Stimulated activated CD8-positive, alpha-beta memory T cell treated with anti-CD3 and anti-CD28 coated beads, Interleukin-12 subunit alpha, Interleukin-12 subunit beta, amount 100 ng/mL, for 1 hour (primary cell): ENCODE measurements around the gene FAM135A.
"Not testable (repeated sequence)": the region's sequence is repeated elsewhere in the genome, so short reads cannot be mapped to it uniquely, and the experiment has no call there.

Experiments used
- DNase-seq: peaks from one replicate; pipeline ENCODE4 v3.0.0-alpha.2; 2020; ENCODE audit warnings: low read depth

The FAM135A gene

DNA sequence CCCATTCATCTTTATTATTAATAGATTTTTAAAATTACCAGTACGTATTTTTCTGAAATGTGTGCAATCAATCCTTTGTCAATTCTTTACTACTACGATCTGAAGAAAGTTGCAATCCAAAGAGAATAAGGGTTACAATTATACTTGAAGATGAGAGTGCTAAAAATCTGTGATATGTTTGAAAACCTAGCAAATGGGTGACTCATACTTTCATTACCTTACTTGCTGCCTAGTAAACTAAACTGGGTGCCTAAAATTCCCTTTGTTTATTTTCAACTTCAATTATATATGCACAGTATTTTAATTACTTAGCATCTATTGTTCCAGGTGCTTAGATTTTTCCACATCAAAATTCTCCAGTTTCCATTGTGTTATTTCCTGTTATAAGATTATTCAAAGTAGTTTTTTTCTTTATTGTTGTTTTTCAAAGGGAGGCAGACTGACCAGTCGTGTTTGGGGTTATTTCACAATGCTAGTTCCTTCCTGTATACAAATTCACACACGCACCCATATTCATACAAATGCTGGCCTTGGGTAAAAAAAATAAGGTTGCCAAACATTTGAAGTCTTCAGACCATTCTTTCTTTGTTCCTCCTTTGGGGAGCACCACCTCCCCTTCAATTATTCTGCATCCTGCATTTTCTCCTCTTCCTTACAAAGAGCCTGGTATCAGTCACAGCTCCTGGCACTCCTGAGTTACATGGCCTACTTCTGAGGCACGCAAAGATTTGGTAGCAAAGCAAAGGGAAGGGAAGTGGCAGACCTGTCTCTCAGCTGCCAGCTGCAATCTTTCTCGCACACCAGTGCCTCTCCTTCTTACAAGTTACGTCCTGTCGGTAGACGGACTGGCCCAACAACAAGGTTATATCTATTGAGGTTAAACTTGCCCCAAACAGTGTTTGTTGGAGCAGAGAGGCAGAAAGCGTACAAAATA, 16.2 kb upstream of the FAM135A start:
- no peak for DNase-seq

DNA sequence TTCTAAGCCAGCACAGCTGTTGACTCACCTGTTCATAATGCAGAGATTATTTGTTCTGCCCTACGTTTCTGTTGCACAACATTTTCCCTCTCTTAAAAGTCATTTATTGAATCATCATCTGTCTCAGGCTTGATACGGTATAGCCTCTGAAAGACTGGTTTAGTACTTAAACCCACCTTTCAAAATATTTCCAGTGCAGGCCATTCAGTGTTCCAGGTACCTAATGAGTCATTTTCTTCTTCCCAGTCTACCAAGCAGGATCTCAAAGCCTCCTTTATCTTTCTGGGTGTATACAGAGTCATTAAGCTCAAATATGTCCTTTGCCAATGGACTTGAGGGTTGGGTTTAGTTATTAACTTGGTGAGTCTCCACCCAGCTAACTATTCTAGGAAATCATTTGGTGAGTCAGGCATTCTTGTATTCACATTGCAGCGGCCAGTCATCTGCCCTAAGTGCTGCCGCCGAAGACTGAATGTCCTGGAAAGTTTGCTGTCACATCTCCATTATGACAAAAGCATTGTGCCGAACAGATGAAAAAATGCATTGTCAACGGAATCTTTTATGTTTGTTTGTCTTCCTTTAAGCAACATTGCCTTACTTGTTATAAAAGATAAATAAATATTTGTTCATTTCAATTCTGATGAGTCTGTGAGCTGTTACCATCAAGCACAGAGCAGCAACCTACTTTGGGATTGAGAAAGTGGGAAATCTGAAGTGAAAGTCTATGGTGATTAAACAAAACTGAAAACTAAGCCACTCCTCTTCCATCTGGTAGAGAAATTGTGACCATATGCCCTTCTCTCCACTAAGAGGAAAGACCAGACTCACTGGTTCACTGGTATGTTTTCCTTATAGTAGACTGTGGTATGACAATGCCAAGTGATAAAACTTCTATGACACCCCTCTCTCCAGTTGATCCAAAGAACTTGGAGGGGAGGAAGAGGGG, 14.3 kb upstream of the FAM135A start:
- DNase-seq: no peak

DNA sequence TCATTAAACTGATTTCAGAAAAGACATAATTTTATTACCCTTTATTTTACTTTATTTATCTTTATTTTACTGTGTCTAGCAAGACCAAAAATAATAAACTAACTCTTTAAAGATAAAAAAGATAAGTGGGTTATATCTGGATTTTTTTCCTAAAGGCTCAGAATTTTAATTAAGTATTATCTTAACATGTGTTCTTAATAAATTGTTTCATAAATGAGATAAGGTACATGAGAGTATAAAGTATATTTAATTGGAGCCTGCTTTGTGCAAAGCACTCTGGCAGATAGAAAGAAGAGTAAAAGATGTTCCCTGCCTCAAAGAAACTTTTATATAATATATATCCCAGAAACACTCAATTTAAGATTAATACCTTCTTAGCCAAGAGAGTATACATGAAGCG, 8.7 kb upstream of the FAM135A start:
- no peak for DNase-seq

DNA sequence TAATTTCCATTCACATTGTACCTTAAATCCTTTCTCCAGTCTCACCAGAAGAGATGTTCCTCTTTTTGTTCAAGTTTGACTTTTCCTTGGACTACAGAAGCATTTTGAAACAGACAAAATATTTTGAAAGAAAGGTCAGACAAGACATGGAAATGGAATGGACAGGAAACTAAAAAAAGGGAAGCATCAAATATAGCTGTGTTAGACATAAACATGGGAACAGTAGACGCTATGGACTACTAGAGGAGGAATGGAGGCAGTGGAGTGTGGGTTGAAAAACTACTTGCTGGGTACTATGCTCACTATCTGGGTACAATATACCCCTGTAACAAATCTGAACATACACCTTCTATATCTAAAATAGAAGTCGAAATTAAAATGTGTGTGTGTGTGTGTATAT, 4.1 kb upstream of the FAM135A start:
- no peak for DNase-seq

DNA sequence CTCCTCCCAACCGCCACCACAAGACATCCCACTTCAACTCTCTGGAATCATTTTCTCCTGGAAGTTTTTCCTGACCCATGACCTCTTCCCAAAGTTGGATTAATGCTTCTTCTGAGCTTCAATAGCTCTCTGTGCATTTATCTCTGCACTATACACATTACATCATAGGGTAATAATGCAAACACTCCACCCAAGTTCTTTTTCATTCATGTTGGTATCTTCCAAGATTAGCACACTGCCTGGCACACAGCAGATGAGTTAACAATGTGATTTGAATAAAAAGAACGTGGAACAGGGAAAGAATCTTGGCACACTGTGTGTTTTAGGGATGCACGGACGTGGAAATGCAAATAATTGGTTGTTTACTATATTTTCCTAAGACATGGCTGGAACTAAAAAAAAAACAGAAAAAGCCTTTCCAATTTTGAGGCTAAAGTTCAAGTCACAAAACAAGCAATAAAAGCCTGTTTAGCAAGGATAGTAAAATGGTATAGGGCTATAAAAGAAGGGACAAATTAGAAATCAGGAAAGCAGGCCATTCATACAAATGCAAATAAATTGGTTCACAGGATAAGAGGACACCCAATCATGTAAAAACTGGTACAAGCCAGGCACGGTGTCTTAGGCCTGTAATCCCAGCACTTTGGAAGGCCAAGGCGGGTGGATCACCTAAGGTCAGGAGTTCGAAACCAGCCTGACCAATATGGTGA, 1.6 kb upstream of the FAM135A start:
- no peak for DNase-seq

DNA sequence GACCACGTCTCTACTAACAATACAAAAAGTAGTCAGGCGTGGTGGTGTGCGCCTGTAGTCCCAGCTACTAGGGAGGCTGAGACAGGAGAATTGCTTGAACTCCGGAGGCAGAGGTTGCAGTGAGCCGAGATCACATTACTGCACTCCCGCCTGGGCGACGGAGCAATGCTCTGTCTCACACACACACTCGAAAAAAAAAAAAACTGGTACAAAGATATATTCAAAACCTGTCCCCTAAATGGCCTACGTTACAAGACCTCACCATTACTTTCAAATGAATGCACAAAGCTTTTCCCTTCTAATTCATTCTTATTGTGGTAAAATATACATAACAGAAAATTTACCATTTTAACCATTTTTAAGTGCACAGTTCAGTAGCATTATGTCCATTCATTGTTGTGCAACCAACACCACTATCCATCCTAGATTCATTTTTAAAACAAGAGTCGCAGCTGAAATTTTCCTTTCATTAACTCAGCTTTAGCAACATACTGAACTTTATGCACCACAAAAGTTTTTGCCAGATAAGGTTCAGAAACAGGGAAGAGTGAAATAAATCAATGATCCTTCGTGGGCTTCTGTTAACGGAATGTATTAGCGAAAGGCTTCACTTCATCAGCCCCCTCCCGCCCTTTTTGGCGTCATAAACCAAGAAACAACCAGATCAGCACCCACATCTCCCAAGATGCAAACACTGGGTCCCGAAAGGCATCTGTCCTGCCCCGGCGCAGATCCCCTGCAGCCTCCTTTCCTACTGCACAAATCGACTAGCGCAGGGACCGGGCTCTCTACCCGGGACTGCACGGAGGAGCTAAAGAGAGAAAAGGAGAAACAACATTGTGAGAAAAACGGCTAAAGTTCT, 825 bp upstream of the FAM135A start:
- DNase-seq: no peak

DNA sequence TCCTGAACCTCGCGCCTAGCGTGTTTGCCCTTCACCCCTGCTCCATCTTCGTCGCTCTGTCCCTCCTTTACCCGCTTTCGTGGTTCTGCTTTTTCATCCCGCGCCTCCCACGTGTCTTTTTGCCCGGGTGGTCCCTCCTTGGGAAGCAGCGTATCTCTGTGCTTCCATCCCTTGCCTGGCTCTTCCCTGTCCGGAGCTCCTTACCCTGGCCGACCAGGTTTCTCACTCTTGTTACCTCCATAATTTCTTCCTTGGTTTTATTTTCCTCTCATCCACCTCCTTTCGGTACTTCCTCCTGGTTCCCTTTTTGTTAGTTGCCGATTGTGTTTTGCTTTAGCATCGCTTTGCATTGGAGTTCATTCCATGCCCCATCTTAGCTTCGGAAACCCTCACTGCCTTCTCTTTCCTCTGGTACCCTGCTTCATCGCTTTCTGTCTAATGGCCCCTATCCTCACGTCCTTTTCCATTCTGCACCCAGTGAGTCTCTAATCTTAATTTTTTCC, 735 bp downstream of the FAM135A start:
- no peak for DNase-seq

DNA sequence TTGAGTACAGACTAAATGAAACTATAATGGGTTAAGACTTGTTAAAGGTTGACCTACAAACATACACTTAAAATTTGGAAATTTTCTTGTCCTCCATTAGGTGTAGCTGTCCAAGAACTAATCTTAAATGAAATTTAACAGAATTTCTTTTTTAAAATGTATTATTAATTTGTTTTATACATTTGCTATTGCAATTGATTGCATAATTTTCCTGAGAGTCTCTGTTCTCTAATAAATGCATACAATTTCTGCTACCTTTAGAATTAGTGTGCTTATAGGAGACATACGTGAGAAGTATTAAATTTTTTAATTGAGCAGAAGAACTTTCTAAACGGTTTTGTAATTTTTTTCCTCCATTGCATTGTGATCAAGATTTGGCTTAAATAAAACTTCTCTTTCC, 1.5 kb downstream of the FAM135A start:
- DNase-seq: no peak

DNA sequence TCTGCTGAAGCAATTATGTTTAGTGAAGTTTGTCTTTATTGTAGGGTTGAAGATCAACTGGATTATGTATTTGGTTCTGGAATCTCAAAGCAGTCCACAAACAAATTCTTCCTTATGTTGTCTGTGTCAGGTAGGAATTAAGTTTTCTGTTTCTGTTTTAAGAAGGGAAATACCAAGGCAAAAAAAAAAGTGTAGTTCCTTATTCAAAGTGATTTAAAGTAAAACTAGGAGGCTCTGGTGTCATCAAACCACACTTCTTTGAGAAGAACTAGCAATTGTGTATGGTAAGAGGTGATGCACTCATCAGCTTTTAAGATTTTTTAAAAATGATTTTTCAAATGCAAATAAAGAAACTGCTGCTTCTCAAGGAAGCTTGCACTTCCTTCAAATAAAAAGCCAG, 1.9 kb downstream of the FAM135A start:
- DNase-seq: no peak

DNA sequence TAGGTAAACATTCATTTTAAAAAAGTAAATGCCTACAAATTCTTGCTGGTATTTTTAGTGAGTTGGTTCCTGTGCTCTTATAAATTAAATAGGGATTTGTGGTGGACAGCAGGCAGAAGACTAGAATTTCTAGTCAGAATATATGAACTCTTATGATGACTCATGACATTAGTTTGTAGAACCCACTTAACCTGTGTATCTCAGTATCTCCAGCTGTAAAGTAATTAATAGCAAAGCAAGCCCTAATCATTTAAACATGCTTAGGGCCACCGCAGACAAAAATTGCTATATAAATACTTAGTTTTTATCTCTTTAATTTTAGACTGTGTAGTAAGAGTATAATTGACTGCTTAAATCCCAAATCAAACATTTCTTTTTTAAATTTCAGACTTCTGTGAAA, 2.4 kb downstream of the FAM135A start:
- DNase-seq: no peak

DNA sequence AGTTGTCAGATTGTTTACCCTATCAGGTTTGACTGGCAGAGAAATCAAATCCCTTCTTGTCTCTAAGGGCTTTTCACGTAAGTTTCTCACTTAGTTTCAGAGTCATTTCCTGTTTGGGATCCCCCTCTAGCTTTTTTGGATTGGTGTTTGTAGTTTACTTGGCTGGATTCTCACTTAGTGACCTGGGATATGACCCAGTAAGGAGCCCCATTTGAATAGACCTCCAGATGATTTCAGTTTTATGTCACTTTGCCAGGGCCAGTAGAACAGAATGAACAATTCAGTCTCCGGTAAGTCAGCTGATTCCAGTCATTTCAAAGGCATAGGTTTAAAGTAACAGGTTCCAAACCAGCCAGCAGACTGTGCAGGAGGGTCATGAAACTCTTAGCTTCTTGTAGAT, 8.2 kb downstream of the FAM135A start:
- DNase-seq: no peak

DNA sequence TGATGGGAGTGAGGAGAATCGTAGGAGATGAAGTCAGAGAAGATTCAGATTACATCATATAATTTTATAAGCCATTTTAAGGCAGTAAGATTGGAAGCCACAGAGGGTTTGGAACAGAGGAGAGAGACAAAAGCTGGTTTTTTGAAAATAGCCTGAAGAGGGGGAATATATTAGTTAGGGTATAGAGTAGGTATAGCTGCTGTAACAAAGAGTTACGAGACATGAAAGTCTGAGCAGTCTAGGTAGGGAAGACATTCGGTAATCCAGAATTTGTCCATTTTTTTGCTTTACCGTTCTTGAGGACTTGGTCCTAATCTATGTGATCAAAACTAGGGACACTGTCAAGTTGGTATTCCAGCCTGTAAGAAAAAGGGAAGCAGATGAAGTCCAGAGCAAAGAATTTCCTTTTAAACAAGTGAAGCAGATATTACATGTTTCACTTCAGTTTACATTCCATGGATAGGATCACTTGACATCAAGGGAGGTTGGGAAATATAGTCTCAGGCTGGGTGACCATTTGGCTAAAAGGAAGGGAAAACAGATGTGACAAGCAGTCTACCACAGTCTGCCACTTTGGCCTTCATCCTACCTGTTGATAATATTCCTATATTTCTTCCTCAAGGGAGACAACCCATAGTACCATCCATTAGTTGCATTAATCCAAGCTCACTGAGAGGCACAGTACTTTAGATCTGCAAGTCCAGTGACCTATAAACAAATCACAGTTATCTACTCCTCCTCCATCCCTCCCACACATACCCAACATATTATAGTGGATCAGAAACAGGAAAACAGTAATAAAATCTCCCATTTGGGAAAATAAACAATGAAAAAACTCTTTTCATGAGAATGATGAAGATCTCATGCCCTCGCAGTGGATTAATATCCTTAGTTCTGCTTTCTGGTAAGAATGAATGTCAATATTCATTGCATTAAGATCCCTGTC, 10.2 kb downstream of the FAM135A start:
- no peak for DNase-seq

DNA sequence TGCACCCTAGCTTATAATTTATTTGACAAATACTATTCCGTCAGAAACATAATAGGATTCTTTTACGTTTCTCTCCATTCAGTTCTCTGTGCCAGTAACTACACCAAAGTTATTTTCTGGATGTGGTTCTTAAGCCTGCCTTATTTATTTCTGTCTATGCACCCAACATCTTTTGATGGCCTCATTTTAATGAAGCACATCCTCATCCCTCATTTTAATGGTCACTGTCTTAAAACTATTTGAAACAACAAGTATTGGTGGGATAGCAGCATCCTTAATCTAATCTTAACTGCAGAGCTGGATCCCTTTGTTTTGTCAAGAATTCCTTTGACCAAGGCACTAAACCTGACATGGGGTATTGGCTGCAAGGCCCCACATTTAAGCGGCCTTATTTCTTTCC, 11.0 kb downstream of the FAM135A start:
- no peak for DNase-seq

DNA sequence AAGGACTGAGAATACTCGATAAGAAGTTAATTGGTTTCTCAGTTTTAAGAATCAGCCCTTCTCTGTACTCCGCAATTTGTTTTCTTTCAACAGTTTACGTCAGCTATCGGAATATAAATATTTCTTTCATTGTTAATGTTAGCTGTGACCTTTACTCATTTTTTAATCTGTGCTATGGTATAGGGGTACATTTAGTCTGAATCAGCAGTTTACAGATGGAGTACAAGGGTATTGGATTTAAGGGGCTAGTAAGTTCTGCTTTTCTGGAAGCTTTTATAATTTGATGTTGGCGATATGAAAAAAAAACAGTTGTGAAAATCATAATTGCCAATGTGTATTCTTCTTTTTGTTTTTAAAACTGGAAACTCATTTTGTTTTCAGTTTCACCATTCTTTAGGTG, 23.0 kb downstream of the FAM135A start:
- DNase-seq: no peak

DNA sequence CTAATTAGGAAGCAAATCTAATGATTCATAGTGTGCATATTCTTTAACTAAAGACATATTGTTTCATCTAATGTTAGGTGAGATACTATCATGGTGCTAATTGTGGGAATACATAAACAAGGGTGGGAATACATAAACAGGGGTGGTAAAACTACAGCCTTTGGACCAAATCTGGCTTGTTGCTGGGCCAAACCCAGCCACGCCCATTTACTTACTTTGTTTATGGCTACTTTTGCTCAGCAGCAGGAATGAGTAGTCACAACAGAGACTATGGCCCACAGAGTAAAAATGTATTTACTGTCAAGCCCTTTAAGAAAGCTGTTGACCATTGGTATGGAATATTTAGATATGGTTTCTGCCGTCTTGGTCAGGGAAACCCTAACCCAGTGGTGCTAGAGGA, 31.7 kb downstream of the FAM135A start:
- DNase-seq: no peak

DNA sequence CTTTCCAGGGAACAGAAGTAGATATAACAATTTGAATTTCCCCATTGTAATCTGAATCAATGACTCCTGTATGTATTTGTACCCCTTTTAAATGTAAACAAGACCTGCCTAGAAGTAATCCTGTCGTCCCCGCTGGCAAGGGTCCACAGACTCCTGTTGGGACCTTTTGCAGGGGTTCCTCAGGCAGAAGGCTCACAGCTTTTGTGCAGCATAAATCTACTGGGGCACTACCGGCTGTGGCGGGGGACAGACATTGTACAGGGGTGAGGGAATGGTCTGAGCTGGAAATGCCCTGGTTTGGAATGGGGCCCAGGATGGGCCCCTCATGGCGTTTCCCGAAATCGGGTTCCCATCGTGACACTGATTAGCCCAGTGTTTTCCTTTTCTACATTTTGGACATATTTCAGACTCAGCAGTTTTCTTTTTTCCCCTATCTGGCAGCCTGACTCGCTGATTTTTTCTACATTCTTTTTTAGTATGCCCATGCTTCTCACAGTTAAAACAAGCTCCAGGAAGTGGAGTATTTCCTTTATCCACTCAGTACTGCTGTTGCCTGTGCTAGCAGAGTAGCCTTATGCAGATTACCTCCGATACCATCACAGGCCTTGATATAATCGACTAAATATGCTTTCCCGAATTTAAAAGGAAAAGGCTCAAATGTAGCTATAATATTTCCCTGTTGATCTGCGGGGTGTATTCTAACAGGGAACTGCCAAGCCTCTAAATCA, 34.2 kb downstream of the FAM135A start:
- not testable (repeated sequence) for DNase-seq

DNA sequence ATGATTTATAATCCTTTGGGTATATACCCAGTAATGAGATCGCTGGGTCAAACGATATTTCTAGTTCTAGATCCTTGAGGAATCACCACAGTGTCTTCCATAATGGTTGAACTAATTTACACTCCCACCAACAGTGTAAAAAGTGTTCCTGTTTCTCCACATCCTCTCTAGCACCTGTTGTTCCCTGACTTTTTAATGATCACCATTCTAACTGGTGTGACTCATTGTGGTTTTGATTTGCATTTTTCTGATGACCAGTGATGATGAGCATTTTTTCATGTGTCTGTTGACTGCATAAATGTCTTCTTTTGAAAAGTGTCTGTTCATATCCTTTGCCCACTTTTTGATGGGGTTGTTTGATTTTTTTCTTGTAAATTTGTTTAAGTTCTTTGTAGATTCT, 40.6 kb downstream of the FAM135A start:
- not testable (repeated sequence) for DNase-seq

DNA sequence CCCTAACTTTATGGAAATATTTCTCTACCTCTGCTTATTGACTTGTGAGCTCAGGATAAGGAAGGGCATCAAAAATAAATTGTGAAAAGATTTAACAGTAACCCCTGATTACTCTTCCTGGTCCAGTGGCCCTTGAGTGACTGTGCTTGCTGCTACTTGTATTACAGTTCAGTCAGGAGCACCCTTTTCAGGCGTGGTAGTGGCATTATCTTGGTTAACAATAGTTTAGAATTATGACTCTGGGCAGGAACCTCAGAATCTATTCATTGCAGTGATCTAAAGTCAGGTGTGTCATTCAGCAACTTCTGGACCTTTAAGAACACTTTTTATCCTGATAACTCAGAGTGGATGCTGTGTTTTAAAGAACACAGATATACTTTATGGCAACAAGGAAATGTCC, 43.4 kb downstream of the FAM135A start:
- no peak for DNase-seq

DNA sequence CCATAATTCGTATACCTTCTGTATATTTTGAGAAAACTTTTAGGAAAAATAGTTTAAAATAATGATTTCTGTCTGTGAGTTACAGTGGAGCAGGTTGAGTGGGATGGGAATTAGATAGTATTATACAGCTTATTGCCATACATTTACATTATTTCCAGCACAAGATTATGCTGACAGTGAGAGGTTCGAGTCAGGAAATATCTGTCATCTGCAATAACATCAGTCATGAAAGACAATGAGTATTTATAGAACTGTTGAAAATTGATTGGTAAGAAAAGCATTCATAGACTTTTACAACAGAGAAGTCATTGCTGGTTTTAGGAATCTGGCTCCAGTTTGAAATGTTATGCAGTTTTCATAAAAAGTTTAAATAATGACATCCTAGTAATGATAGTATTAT, 45.9 kb downstream of the FAM135A start:
- no peak for DNase-seq
